Ascending aorta (tissue), 2 donors: ENCODE measurements around the gene ACTN4. TPM values are rescaled to one million over a fixed set of nuclear protein-coding genes. Genes with fewer than 3 reads are reported as not detected.

Experiments
- DNase-seq, 2 donors: peaks; one replicate each; pipeline ENCODE4 v3.0.0-alpha.2; 2019; ENCODE audit warnings: low spot score in 2 of 2
- H3K27ac ChIP-seq, 2 donors: fragments of 200-600 bp; sonication (generic); one replicate each; pipeline ENCODE4 v1.5.1; 2016 to 2017; ENCODE audit warnings: mild to moderate bottlenecking in 1 of 2
- H3K27me3 ChIP-seq: fragments of 200-600 bp; sonication (generic); one replicate; pipeline ENCODE4 v1.5.1; 2017
- H3K36me3 ChIP-seq, 2 donors: fragments of 200-600 bp; sonication (generic); one replicate each; pipeline ENCODE4 v1.5.1; 2016
- H3K4me1 ChIP-seq, 2 donors: fragments of 200-600 bp; sonication (generic); one replicate each; pipeline ENCODE4 v1.5.1; 2016 to 2017; ENCODE audit warnings: mild to moderate bottlenecking in 1 of 2
- H3K4me3 ChIP-seq, 2 donors: fragments of 200-600 bp; sonication (generic); one replicate each; pipeline ENCODE4 v1.5.1; 2016 to 2017; ENCODE audit warnings: mild to moderate bottlenecking in 1 of 2
- H3K9me3 ChIP-seq, 2 donors: fragments of 200-600 bp; sonication (generic); one replicate each; pipeline ENCODE4 v1.5.1; 2016
- intact Hi-C: fragments of 100-400 bp; cut with DNase I; formaldehyde crosslinking; loops from one replicate; pipeline ENCODE4 v1.15.1; 2023
- total RNA-seq: library from RNA; depleted of rRNA; stranded (reverse); fragments of >200 nt; gene quantifications from one replicate; pipeline ENCODE4 v1.1.0, GENCODE V29; 2016
- TF ChIP-seq, protein P1 (sequence below), 3 experiments: fragments of 200-600 bp in 2 of 3; fragments of 450-650 bp in 1 of 3; sonication (generic) in 2 of 3; IDR thresholded peaks; one replicate each; pipeline ENCODE4 v1.5.1; 2016 to 2019; ENCODE audit warnings: antibody characterized with exemption in 3 of 3, mild to moderate bottlenecking in 1 of 3, moderate library complexity in 1 of 3

ACTN4 gene
- total RNA-seq, 1 donor from 2014 or later, result 1,036 TPM

DNA sequence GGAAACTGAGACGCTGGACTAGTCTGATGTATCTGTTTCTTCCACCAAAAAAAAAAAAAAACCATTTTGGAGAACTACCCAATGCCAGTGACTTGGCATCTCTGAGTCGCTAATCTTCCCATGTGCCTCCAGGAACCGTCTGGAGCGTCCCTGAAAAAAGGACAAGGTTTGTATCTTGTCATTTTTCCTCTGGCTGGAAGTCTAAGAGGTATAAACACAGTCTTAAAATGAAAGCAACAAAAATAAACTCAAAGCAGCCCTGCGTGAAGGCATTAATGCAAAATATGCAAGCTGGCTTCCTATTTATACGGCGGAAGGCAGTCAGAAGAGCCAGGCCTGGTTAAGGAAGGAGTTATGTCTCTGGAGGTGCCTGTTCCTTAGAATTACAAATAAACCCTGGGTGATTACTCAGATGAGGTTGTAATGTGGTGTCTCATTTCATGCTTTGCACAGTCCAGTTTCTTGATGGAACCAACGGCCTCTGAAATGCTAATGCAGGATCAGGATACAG lies 20.3 kb downstream of the ACTN4 start:
- TF ChIP-seq, protein P1, sequence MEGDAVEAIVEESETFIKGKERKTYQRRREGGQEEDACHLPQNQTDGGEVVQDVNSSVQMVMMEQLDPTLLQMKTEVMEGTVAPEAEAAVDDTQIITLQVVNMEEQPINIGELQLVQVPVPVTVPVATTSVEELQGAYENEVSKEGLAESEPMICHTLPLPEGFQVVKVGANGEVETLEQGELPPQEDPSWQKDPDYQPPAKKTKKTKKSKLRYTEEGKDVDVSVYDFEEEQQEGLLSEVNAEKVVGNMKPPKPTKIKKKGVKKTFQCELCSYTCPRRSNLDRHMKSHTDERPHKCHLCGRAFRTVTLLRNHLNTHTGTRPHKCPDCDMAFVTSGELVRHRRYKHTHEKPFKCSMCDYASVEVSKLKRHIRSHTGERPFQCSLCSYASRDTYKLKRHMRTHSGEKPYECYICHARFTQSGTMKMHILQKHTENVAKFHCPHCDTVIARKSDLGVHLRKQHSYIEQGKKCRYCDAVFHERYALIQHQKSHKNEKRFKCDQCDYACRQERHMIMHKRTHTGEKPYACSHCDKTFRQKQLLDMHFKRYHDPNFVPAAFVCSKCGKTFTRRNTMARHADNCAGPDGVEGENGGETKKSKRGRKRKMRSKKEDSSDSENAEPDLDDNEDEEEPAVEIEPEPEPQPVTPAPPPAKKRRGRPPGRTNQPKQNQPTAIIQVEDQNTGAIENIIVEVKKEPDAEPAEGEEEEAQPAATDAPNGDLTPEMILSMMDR (IDR thresholded peaks at IDR 0.05), result no peak
- Histone ChIP-seq H3K27me3 (no peaks in the 10 kb centered on the region), H3K36me3 (no peaks in the 10 kb centered on the region), H3K4me1 (peaks cover 54 to 93% of the 10 kb centered on the region in 2 donors), H3K27ac (peak overlapping the region; percentile 92 to 96), H3K4me3 (peak overlapping the region in 1 of 2 donors; percentile 25), H3K9me3 (no peaks in the 10 kb centered on the region)
- intact Hi-C loops, result loop anchor here (2.0 kb wide), 2 partner anchors 15 to 25 kb away; no protein-coding TSS in a partner anchor
- no peak for DNase-seq

DNA sequence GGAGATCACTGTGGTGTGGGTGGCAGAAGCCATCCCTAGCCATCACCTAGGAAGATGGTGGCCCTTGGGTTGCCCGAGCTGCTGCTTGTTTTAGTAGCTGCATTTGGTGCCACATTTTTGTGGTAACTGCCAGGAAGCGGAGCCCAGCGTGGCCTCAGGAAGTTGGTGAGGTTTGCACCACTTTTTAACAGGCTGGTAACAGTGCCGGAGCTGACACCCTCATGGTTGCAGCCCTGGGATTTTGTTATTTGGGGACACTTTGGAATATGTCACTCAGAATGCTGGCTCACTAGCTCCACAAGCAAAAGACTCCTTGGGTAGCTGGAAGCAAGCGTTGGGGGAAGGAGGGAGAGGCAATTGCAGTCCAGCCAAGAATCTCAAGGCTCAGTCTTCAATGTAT lies 22.1 kb downstream of the ACTN4 start:
- Histone ChIP-seq H3K9me3 (no peaks in the 10 kb centered on the region), H3K27ac (peak overlapping the region; percentile 92 to 96), H3K4me3 (peak overlapping the region in 1 of 2 donors; percentile 14), H3K27me3 (no peaks in the 10 kb centered on the region), H3K4me1 (peaks cover 42 to 87% of the 10 kb centered on the region in 2 donors), H3K36me3 (no peaks in the 10 kb centered on the region)
- no peak for DNase-seq
- intact Hi-C loops, result no loop called here
- TF ChIP-seq, protein P1 (IDR thresholded peaks at IDR 0.05), result no peak

DNA sequence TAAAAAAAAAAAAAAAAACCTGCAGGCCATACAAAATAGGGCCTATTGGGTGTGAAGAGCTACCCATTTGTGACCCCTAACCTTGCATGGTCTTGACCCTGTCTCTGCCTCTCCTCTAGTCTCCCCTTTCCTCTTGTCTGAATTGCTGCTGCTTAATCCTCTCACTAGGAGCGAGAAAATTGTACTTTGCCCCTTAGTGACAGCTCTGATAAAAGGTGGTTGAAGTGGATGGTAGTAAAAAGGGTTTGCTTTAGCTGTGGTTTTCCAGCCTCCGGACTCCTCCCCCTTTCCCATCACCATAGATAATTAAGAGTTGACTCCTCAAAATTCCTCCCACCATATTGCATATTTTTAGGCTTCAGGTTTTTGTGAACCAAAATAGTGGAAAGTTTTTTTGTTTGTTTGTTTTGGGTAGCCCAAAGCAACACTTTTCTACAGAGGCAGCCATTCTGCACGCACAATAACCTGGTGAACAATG lies 23.5 kb downstream of the ACTN4 start:
- H3K36me3 ChIP-seq, result no peaks in the 10 kb centered on the region
- H3K4me1 ChIP-seq, result peaks cover 37 to 87% of the 10 kb centered on the region in 2 donors
- TF ChIP-seq, protein P1 (IDR thresholded peaks at IDR 0.05), result no peak
- H3K27me3 ChIP-seq, result no peaks in the 10 kb centered on the region
- intact Hi-C loops, result loop anchor here (2.0 kb wide), 1 partner anchor 14 kb away; no protein-coding TSS in a partner anchor
- peak overlapping the region; percentile 92 to 96 for H3K27ac ChIP-seq
- H3K4me3 ChIP-seq, result no peak overlapping the region
- DNase-seq, result no peak
- no peaks in the 10 kb centered on the region for H3K9me3 ChIP-seq

DNA sequence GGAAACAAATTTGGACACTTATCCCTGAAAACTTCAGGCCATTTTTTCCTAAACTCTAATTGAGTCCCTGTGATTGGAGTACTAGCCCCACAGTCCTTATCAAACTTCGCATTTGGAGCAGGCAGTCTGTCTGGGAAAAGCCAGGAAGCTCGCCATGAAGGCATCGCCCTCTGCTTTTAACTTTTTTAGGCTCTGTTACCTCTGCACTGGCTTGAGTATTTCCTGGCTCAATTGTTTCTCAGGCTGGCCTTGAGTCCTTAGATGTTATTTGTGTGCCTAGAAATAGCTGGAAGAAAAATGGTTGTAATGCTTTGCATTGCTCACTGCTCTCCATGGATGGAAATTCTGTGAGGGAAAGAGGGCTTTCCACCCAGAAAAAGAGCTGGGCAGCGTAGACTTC lies 24.2 kb downstream of the ACTN4 start:
- intact Hi-C loops, result loop anchor here (2.0 kb wide), 1 partner anchor 13 kb away; no protein-coding TSS in a partner anchor
- H3K27ac ChIP-seq, result peak overlapping the region; percentile 92 to 96
- DNase-seq, result no peak
- H3K9me3 ChIP-seq, result no peaks in the 10 kb centered on the region
- H3K4me3 ChIP-seq, result no peak overlapping the region
- peaks cover 31 to 87% of the 10 kb centered on the region in 2 donors for H3K4me1 ChIP-seq
- H3K27me3 ChIP-seq, result no peaks in the 10 kb centered on the region
- TF ChIP-seq, protein P1 (IDR thresholded peaks at IDR 0.05), result no peak
- H3K36me3 ChIP-seq, result no peaks in the 10 kb centered on the region

DNA sequence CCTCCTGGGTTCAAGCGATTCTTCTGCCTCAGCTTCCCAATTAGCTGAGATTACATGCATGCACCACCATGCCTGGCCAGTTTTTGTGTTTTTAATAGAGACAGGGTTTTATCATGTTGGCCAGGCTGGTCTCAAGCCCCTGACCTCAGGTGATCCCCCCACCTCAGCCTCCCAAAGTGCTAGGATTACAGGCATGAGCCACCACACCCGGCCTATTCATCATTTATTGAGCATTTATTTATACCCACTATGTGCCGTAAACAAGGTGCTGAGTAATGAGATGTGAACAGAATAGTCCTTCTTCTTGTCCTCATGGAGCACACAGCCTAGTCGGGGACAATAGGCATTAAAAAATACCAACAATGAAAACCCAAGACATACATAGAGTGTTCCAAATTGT lies 25.6 kb downstream of the ACTN4 start:
- DNase-seq, result no peak
- Histone ChIP-seq H3K4me1 (peaks cover 29 to 87% of the 10 kb centered on the region in 2 donors), H3K36me3 (no peaks in the 10 kb centered on the region), H3K27ac (peak overlapping the region; percentile 92 to 96), H3K4me3 (no peak overlapping the region), H3K27me3 (no peaks in the 10 kb centered on the region), H3K9me3 (no peaks in the 10 kb centered on the region)
- intact Hi-C loops, result no loop called here
- TF ChIP-seq, protein P1 (IDR thresholded peaks at IDR 0.05), result no peak
